T follicular helper cell (primary cell): ENCODE data around the gene ME3.

Source experiments
- DNase-seq: peaks from one replicate; pipeline ENCODE4 v3.0.0-alpha.2; 2020; ENCODE audit warnings: low read depth

The ME3 gene

GRCh38 chr11:86487671-86488070 lies 184.7 kb downstream of the ME3 start:
- DNase-seq: no peak

- DNase-seq: no peak
These were observed 186.0 kb downstream of the ME3 start for GRCh38 chr11:86486261-86487030.

- no peak for DNase-seq
These were observed 187.6 kb downstream of the ME3 start for GRCh38 chr11:86484795-86485166.

- DNase-seq: no peak
These were observed 188.2 kb downstream of the ME3 start for GRCh38 chr11:86483940-86484794.

GRCh38 chr11:86483610-86483939 lies 188.8 kb downstream of the ME3 start:
- no peak for DNase-seq

- DNase-seq: no peak
These were observed 189.7 kb downstream of the ME3 start for GRCh38 chr11:86482692-86483091.

- DNase-seq: no peak
These were observed 191.0 kb downstream of the ME3 start for GRCh38 chr11:86481399-86481798.

GRCh38 chr11:86478348-86478747 lies 194.1 kb downstream of the ME3 start:
- DNase-seq: no peak

GRCh38 chr11:86477495-86478155 lies 194.8 kb downstream of the ME3 start:
- DNase-seq: no peak

- DNase-seq: no peak
These were observed 196.1 kb downstream of the ME3 start for GRCh38 chr11:86476109-86476861.

GRCh38 chr11:86475027-86475426 lies 197.4 kb downstream of the ME3 start:
- no peak for DNase-seq

- no peak for DNase-seq
These were observed 198.2 kb downstream of the ME3 start for GRCh38 chr11:86473991-86474833.

- no peak for DNase-seq
These were observed 202.7 kb downstream of the ME3 start for GRCh38 chr11:86469491-86470388.

GRCh38 chr11:86468169-86468568 lies 204.2 kb downstream of the ME3 start:
- DNase-seq: no peak

- no peak for DNase-seq
These were observed 207.8 kb downstream of the ME3 start for GRCh38 chr11:86464509-86465221.

- no peak for DNase-seq
These were observed 208.5 kb downstream of the ME3 start for GRCh38 chr11:86463955-86464354.

GRCh38 chr11:86463120-86463519 lies 209.3 kb downstream of the ME3 start:
- DNase-seq: no peak

- no peak for DNase-seq
These were observed 210.5 kb downstream of the ME3 start for GRCh38 chr11:86461892-86462291.
